GM13977 (cell line): ENCODE measurements around the gene GHRHR.

Experiments
- DNase-seq: peaks from one replicate; pipeline ENCODE4 v3.0.0; 2012; ENCODE audit warnings: low spot score
- in situ Hi-C: fragments of 300-500 bp; cut with MboI; formaldehyde crosslinking; loops from one replicate; pipeline ENCODE4 v1.12.0; 2022; ENCODE audit warnings: low sequenced_read_pairs, low pct_unique_long_range_greater_than_20kb, mixed read lengths, inconsistent platforms; ENCODE audit not compliant: unreplicated experiment
- TF ChIP-seq, protein P1 (sequence below): IDR thresholded peaks from 2 replicates; pipeline ENCODE4 v1.5.1; 2012; ENCODE audit warnings: mild to moderate bottlenecking, control low read depth; ENCODE audit not compliant: insufficient read depth; ENCODE audit errors: extremely low read depth, missing control alignments

GHRHR gene

GRCh38 chr7:30937416-30937815 is 26.3 kb upstream of the GHRHR start:
- in situ Hi-C loops = no loop called here
- TF ChIP-seq, protein P1, sequence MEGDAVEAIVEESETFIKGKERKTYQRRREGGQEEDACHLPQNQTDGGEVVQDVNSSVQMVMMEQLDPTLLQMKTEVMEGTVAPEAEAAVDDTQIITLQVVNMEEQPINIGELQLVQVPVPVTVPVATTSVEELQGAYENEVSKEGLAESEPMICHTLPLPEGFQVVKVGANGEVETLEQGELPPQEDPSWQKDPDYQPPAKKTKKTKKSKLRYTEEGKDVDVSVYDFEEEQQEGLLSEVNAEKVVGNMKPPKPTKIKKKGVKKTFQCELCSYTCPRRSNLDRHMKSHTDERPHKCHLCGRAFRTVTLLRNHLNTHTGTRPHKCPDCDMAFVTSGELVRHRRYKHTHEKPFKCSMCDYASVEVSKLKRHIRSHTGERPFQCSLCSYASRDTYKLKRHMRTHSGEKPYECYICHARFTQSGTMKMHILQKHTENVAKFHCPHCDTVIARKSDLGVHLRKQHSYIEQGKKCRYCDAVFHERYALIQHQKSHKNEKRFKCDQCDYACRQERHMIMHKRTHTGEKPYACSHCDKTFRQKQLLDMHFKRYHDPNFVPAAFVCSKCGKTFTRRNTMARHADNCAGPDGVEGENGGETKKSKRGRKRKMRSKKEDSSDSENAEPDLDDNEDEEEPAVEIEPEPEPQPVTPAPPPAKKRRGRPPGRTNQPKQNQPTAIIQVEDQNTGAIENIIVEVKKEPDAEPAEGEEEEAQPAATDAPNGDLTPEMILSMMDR = no peak
- DNase-seq = no peak

DNA sequence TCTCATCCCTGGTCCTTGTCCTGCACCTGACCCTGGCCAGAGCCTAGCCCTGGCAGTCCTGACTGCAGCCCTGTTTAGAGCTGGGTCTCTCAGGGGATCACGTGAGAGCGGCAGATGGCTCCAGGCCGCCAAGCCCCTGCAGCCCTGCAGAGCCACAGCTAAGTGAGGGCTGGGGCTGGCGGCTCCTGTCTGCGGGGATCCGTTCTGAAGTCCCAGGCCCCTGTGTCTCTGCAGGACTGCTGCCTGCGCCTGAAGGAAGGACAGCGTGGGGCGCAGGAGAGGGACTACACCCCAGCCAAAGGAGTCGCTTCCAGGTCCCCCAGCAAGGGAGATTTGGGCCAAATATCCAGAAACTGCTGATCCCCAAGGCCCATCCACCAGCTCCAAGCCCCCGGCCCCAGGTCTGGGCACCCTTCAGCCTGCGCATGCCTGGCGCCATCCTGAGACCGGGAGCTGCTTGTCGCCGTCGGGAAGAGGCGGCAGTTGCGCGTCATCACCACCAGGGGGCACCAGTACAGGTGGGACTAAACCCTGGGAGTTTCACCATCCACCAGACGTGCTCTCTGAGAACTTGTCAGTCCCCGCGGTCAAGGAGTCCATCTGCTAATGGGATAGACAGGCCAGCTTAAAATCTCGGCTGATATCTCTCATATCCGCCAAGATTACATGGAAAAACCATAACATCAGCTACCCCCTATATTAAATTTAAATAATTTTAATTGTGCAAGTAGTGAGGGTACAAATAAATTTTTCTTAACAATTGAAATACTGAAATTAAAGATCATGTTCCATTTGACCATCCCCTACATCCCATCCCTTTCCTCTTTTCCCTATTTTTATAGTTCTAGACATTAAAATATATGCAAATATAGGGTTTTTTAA is 25.1 kb upstream of the GHRHR start:
- TF ChIP-seq, protein P1 = peak; percentile 99
- DNase-seq = peak; percentile 80
- in situ Hi-C loops = no loop called here

DNA sequence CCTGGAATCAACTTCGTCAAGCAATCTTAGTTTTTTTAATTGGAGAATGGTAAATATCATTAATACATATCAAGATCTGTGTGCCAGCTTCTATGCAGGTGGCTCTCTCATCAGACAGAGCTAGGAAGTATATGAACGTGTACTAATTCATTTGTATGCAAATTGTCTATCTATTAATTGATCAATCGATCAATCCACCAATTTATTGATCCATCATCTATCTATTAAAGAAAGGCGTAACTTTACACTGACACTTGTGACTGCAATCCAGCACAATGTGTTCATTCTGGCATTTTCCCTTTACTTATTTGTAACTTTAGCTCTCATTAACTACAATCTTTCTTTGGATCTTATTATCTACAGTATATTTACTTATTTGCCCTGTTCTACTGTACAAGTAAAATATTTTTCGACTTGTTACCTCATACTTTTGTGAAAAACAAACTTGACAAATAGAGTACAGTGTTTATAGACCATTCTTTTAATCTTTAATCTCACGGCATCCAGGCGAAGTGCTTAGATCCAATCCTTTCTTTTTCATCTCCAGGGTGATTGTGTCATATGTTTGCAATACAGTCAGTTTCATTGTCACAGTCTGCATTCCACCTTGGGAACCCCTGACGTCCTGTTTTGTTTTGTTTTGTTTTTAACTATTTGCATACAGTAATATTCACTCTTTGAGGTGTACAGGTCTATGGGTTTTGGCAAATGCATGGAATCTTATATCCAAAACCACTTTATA is 22.0 kb upstream of the GHRHR start:
- in situ Hi-C loops = no loop called here
- TF ChIP-seq, protein P1 = no peak
- no peak for DNase-seq

- no peak for DNase-seq
- TF ChIP-seq, protein P1 = no peak
- in situ Hi-C loops = no loop called here
Observed at GRCh38 chr7:30950197-30950596, 13.6 kb upstream of the GHRHR start.

- TF ChIP-seq, protein P1 = no peak
- in situ Hi-C loops = no loop called here
- DNase-seq = no peak
Observed at GRCh38 chr7:30954914-30955313, 8.8 kb upstream of the GHRHR start.

DNA sequence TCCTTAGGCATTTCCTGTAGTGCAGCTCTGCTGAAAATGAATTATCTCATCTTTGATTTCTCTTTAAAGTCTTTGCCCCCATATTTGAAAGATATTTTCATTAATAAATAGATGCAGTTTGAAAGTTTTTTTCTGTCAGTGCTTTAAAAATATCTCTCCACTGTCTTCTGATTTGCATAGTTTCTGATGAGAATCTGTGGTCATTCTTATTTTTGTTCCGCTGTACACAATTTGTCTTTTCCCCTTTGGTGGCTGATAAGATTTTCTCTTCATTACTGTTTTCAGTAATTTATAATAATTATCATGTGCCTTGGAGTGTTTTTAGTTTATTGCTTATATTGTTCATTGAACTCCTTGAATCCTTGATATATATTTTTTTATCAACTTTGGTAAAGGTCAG is 7.0 kb upstream of the GHRHR start:
- in situ Hi-C loops = no loop called here
- TF ChIP-seq, protein P1 = no peak

More for the DNA sequence above, 7.0 kb upstream of the GHRHR start:
- no peak for DNase-seq
